Activated naive CD8-positive, alpha-beta T cell treated with anti-CD3 and anti-CD28 coated beads, Interleukin-2, amount 50 U/mL, for 16 hours (primary cell): ENCODE results near the gene CD40.
"Not testable (repeated sequence)": the region's sequence is repeated elsewhere in the genome, so short reads cannot be mapped to it uniquely, and the experiment has no call there.

ENCODE experiments used
- DNase-seq: peaks from one replicate; pipeline ENCODE4 v3.0.0-alpha.2; 2020; ENCODE audit warnings: low read depth, low spot score

Gene CD40

DNA sequence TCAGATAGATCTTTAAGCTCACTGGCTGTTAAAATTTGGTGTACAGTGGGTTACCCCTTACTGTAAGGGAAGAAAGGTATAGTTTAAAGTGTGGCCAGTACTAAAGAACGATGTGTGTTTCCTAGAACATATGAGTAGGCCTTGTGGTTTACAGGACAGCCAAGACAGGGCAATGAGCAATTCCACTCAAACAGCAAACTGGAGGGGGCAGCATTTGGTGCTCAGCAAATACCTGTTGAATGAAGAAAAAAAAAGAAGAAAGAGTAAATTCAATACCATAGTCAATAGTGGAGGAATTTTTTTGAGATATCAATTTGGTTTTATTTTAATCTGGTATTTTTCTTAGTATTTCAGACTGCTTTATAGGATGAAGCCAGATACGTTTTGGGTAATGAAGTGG, 24.6 kb upstream of the CD40 start:
- no peak for DNase-seq

DNA sequence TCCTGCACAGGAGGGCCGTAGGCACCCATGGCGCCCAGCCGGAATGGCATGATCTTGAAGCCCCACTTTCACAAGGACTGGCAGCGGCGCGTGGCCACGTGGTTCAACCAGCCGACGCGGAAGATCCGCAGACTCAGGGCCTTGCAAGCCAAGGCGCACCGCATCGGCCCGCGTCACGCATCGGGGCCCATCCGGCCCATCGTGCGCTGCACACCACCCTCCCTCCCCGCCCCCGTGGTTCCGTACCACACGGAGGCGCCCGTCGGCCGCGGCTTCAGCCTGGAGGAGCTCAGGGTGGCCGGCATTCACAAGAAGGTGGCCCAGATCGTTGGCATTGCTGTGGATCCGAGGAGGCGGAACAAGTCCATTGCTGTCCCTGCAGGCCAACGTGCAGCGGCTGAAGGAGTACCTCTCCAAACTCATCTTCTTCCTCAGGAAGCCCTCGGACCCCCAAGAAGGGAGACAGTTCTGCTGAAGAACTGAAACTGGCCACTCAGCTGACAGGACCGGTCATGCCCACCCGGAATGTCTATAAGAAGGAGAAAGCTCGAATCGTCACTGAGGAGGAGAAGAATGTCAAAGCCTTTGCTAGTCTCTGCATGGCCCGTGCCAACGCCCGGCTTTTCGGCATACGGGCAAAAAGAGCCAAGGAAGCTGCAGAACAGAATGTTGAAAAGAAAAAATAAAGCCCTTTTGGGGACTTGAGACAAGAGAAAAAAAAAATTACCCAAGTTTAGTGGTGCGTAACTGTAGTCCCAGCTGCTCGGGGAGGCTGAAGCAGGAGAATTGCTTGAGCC, 18.4 kb upstream of the CD40 start:
- DNase-seq: no peak

DNA sequence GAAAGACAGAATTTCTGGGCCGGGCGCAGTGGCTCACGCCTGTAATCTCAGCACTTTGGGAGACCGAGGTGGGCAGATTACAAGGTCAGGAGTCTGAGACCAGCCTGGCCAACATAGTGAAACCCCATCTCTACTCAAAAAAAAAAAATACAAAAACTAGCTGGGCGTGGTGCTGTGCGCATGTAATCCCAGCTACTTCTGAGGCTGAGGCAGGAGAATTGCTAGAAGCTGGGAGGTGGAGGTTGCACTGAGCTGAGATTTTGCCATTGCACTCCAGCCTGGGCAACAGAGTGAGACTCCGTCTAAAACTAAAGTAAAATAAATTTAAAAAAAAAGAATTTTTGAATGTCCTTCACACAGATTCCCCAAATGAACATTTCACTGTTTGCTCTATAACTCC, 17.7 kb upstream of the CD40 start:
- DNase-seq: not testable (repeated sequence)

DNA sequence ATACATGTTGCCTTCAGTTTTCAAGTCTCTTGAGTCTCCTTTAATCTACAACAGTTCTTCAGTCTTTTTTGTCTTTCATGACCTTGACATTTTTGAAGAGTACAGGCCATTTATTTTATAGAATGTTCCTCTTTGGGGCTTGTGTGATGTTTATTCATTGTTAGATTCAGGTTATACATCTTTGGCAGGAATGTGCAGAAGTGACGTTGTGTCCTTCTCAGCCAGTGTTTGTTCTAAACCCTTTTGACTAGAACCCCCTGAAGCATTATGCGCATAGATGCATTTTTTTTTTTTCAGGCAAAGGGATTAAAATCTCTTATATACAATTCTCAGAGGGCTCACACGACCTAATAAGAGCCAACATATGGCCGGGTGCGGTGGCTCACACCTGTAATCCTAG, 17.1 kb upstream of the CD40 start:
- DNase-seq: no peak

DNA sequence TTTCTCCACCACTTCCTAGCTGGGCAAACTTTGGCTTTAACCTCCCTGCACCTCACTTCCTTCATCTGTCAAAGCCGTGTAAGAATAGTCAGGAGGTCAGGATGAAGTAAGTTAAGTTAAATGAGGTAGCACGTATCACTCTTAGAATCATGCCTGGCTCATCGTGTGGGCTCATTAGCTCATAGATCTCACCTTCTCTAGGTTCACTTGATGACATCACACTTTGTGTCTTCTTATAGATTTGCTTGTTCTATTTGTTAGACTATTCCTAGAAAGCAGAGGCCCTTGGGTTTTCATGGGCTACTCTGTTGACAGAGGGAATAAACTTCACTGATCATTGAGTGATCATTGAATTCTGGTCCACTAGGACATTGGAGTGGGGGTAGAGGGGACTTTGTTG, 16.2 kb upstream of the CD40 start:
- no peak for DNase-seq

DNA sequence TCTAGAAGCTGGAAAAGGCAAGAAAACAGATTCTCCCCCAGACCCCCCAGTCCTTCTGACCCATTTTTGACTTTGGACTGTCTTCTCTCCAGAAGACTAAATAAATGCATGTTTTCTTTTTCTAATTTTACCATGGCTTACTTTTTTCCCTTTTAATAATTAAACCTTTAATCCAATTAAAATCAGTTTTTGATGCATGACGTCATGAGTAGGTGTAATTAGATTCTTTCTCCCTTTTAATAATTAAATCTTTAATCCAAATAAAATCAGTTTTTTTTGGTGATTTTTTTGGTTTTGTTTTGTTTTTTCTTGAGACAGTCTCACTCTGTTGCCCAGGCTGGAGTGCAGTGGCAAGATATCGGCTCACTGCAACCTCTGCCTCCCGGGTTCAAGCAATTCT, 15.2 kb upstream of the CD40 start:
- DNase-seq: no peak

DNA sequence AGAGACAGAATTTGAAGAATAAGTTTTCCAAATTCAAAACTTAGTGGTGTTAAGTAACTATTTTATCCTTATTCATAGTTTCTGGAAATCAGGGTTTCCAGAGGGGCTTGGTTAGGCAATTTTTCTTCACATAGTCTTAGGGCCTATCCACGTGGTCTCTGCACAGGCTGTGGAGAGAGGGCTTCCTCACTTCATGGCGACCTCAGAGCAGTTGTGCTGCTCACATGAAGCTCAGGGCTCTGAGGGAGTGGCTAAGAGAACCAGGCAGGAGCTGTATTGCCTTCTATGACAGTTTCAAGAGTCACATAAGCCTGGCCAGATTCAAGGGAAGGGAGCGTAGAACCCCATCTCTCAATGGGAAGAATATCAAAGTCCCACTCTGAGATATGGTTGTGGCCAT, 13.9 kb upstream of the CD40 start:
- DNase-seq: no peak

DNA sequence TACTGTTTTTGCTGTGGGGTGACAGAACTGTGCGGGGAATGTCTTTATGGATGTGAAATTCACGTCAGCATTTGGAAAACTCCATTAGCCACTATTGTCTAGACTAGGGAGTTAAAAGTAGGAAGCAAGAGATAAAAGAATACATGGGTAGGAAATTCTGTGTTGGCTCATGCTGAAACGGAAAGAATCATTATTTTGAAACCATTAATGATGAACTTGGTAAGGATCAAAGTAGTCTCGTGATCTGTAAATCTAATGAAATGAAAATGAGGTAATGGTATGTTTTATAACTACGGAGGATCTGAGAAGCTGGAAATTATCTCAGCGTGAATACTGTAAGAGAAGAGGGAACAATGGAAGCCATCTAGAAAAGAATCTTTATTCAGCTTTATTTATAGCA, 11.1 kb upstream of the CD40 start:
- no peak for DNase-seq

DNA sequence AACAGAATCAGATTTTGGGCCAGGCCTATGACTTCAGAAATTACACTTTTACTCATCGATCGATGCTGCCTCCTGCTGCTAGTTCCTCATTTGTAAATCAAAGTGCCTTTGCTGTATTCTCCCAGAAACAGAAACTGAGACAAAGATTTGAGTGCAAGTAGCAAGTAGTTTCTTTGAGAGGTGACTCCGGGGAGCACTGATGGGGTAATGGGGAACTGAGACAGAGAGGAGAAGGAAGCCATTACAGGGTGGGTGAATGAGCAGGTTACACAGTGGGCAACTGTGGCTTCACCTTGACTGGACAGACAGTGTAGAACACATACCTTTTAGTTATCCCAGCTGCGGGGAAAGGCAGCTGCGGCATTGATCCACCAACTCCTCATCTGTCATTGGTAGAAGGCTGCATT, 9.7 kb upstream of the CD40 start:
- DNase-seq: no peak

DNA sequence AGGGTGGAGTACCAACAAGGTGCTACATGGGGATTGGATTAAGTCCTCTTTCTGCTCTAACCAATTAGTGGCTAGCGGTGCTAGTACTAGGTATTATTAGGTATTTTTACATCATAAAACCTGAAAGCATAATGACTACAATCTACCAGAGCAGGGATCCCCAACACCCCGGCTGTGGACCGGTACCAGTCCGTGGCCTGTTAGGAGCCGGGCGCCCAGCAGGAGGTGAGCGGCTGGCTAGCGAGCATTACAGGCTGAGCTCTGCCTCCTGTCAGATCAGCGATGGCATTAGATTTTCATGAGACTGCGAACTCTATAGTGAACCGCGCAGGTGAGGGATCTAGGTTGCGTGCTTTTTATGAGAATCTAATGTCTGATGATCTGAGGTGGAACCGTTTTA, 9.1 kb upstream of the CD40 start:
- no peak for DNase-seq

DNA sequence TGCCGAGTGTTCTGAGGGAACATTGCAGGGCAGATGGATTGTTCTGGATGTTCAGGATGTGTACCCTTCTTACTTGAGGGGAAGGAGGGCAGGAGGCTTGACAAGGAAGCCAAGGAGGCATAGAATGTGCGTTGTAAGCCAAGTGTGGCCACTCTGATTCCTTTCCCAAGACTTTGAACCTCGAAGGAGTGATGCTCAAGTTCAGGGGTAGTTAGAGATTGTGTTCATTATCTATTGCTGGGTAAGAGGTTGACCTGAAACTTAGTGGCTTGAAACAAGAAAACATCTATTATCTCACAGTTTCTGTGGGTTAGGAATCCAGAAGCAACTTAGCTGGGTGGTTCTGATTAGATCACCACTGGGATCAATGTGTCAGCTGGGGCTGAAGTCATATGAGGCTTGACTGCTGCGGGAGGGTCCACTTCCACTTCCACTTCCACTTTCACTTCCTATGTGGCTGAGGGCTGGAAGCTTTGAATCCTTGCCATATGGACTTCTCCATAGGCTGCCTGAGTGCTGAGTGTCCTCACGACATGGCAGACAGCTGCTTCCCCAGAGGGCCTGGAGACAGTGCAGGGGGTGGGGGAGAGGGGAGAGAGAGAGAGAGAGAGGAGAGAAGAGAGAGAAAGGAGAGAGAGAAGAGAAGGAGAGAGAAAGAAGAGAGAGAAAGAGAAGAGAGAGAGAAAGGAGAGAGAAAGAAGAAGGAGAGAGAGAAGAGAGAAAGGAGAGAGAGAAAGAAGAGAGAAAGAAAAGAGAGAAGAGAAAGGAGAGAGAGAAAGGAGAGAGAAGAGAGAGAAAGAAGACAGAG, 6.9 kb upstream of the CD40 start:
- no peak for DNase-seq

DNA sequence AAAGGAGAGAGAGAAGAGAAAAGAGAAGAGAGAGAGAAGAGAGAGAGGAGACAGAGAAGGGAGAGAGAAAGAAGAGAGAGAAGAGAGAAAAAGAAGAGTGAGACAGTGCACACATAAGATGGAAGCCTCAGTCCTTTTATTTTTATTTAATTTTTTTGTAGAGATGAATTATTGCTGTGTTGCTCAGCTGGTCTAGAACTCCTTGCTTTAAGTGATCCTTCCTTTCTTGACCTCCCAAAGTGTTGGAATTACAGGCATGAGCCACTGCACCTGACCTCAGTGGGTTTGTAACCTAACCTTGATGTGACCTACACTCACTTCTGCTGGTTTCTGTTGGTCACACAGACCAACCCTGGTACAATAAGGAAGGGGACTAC, 6.3 kb upstream of the CD40 start:
- DNase-seq: no peak

DNA sequence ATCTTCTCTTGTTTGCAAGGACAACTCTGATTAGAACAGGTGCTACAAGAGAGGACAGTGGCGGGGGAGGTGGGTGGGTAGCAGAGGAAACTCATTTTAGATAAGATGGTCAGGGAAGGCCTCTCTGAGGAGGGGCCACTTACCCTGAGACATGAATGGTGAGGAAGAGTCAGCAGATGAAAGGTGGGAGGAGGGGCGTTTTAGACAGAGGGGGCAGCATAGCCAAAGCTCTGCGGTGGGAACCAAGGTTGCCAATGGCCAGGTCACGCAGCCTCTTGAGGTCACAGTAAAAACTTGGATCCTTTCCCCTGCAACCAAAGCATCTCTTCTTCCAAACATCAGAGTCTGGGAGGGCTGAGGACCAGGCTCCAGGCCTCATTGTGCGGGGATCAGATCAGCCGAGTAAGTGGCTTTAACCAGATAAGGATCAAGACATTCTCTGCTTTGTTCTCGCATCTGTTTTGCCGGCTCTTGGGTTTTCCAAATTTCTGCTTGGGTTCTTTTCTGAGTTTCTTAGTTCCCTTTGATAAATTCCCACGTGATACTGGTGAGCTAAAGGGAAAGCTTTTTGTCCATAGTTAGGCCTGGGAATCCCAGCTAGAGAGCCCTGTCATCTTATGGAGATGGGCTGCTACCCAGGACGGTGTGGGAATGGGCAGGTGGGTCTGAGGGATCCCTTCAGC, 5.5 kb upstream of the CD40 start:
- no peak for DNase-seq

DNA sequence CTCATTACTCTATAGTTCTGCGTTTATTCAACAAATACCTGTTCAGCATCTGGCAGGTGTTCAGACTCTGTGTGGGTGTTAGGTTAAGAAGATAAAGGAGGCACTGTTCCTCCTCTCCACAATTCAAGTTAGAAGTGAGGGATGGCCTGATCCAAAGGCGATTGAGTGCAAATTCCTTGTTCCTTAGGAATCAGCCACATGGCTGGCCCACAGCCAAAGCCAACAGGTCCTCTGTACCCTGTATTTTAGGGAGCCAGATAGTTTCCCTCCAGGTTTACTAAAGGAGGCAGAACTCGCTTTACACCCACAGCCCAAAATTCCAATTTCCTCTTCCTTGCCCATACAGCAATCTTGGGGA, 5.0 kb upstream of the CD40 start:
- DNase-seq: no peak

DNA sequence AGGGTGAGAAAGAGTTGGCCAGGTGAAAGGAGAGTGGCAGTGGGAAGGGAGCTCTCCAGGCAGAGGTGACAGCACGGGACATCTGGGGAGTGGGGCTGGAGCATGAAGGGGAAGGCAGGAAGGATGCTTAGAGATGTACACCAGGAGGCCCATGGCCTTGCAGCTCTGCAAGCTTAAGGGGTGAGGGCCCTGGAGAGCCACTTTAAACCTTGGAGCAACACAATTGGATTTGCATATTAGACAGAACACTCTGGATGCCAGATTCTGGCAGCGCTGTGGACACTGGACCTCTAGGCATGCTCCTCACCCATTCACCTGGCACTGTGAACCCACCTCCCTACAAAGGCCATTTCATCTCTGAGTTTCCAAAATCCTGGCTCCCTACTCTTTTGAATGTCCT, 3.7 kb upstream of the CD40 start:
- DNase-seq: no peak

DNA sequence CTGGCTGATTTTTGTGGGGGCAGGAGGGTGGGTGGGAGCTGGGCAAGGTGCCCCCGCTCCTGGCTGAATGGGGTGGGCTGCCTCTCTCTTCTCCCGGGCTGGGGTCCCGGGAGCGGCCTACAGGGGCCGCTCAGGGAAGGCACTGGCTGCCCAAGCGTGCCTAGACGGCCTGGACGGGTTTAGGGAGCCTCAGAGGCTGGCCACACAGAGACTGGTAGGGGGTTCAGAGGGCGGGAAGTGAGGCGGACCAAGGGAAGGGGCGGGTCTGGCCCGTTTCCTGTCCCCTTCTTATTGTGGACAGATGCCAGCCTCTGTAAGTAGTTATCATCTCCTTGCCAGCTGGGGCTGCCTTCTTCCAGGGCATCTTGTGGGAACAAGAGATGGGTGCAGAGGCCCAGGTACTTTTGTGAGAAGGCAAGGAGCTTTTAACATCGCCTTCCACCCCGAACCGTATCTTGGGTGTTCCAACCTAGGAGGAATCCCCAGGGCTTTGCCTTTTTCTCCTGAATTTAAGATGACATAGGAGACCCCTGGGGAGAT, 437 bp downstream of the CD40 start:
- no peak for DNase-seq

DNA sequence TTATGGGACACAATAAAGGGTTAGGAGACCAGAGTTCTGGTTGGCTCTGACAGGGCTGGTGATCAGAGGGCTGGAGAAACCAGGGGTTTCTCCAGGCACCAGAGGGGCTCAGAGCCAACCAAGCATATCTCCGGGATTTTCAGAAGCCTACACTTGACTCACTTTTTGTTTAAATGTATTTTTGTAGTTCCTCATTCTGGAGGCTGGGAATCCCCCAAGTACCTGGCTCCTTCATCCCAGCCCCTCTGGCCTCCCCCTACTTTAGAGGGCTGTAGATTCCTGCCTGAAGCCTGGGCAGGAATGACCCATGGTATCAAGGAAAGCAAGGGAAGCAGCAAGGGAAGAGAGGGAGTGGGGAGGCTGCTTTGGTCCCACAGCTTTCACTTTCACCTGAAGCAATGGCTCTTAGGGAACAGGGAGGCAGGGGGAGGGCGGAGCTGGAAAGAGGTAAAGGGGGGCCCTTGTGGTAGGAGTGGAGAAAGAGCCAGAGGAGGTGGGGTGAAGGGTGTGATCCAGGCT, 973 bp downstream of the CD40 start:
- DNase-seq: no peak

DNA sequence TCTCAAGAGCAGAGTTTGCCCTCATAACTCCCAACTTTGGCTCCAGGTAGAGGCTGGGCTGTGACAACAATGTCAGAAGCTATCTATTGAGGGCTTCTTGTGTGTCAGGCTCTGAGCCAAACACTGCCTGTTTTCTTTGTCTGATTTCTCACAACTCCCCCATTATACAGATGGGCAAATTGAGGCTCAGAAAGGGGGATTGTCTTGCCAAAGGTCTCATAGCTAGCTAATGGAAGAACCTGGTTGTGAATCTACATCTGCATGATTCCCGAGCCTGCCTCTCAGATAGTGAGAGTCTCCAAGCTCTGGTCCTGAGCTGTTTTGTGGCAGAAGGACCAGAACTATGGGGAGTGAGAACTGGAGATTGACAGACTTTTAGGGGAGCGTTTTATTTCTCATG, 1.4 kb downstream of the CD40 start:
- DNase-seq: no peak

DNA sequence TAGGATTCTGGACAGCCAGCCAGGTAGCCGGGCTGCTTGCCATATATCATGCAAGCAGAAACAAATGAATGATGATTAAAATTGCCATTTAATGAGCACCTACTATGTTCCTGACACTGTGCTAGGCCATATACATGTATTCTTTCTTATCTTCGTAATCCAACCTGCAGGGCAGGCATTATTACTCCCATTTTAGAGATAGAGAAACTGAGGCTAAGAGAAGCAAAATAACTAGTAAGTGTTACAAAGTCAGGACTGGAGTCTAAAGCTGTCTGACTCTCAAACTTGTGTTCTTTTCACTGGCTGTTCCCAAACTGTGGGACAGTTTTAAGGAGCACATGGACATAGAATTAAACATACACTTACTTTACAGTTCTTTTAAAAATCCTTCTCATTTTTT, 2.0 kb downstream of the CD40 start:
- DNase-seq: no peak

DNA sequence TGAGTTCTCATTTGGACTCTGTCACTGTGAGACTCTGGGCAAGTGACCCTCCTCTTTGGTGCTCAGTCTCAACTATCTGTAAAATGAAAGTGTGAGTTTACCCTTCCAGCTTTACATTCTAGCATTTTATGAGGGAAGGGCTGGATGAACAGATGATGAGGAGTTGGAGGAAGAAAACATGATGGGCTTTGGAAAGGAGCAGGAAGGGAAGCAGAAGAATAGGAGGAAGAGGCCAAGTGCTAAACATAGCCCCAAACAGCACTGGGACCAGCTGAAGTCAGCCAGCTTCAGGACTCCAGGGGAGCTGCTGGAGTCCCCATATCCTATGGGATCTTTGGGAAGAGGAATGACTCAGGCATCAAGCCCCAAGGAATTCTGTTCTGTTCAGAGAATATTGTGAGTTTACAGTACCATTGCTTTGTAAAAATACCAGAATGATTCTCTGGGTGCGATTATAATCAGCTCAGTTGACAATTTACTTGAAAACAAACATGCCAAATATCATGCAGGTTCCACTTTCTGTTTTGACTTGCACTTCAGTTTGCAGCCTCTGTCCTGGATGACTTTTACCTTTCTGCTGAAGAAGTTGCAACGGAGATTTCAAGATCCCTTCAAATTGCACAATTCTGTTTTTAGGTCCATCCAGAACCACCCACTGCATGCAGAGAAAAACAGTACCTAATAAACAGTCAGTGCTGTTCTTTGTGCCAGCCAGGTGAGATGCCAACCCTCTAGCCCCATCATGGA, 3.2 kb downstream of the CD40 start:
- DNase-seq: no peak

DNA sequence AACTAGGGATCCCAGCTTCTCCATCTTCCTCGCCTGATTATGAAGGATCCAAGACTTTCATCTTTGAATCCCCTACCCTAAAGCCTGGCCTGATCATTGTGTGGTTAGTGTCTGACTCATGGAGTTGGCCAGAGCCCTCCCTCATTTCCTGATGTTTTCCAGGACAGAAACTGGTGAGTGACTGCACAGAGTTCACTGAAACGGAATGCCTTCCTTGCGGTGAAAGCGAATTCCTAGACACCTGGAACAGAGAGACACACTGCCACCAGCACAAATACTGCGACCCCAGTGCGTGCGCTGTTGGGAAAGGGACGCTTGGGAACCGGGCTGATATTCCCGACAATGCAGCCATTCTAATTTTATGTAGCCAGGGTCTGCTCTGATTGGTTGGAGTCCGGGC, 4.0 kb downstream of the CD40 start:
- DNase-seq: no peak
